PC-9 (cell line): ENCODE measurements around the gene SCAMP2.

ENCODE experiments used
- CTCF ChIP-seq: fragments of 200-600 bp; sonication (generic); conservative IDR thresholded peaks from 2 replicates; pipeline ENCODE4 v1.6.1; 2017; ENCODE audit warnings: mixed run types, antibody characterized with exemption, mild to moderate bottlenecking, moderate library complexity
- EZH2 ChIP-seq: fragments of 200-600 bp; sonication (generic); IDR thresholded peaks from 2 replicates; pipeline ENCODE4 v1.8.0; 2017; ENCODE audit warnings: antibody characterized with exemption, low read depth

- TF ChIP-seq EZH2 (no peak), CTCF (peak; percentile 59)
Observed at GRCh38 chr15:74842581-74843444, 30.4 kb downstream of the SCAMP2 start, which contains the start of gene ULK3.
